PC-3 (cell line): ENCODE data around the gene CERS6. TPM values are rescaled to one million over a fixed set of nuclear protein-coding genes. Genes with fewer than 3 reads are reported as not detected.

Source experiments
- ATAC-seq: fragments of 200-7000 bp; cut with Tn5 transposase; 2 replicates; pipeline ENCODE4 v1.9.1; 2020; ENCODE audit warnings: mild to moderate bottlenecking, moderate library complexity
- BruUV-seq: library from RNA; stranded (reverse); fragments of 400-500 nt; replicated peaks from 2 replicates; lab custom pipeline; 2021; lab: Mats Ljungman, UMichigan
- CTCF ChIA-PET: fragments of 300-600 bp; sonication (Branson Sonifier 250); formaldehyde crosslinking; loops from one replicate; lab custom pipeline; 2022; ENCODE audit warnings: antibody characterized with exemption; lab: Charles Lee
- POLR2A ChIA-PET: fragments of 300-600 bp; sonication (Branson Sonifier 250); formaldehyde crosslinking; loops from one replicate; lab custom pipeline; 2022; ENCODE audit warnings: antibody characterized with exemption; ENCODE audit not compliant: unreplicated experiment; lab: Charles Lee
- DNase-seq: peaks from one replicate; pipeline ENCODE4 v3.0.0-alpha.2; 2015
- H2AFZ ChIP-seq: fragments of 300-600 bp; sonication (generic); 2 replicates; pipeline ENCODE4 v1.6.0; 2016; ENCODE audit warnings: antibody characterized with exemption, low read length
- H3F3A ChIP-seq: fragments of 300-600 bp; sonication (generic); one replicate; pipeline ENCODE4 v1.6.0; 2017; ENCODE audit warnings: antibody characterized with exemption, low read length, control low read depth, mild to moderate bottlenecking; ENCODE audit not compliant: unreplicated experiment
- H3K27ac ChIP-seq: fragments of 300-600 bp; sonication (generic); 2 replicates; pipeline ENCODE4 v1.5.1; 2016; ENCODE audit warnings: mild to moderate bottlenecking, low read length
- H3K27me3 ChIP-seq: fragments of 300-600 bp; sonication (generic); 2 replicates; pipeline ENCODE4 v1.6.1; 2016; ENCODE audit warnings: low read length, mixed read lengths
- H3K36me3 ChIP-seq: fragments of 300-600 bp; sonication (generic); 2 replicates; pipeline ENCODE4 v1.6.1; 2016; ENCODE audit warnings: low read depth, mixed run types, low read length, mixed read lengths
- H3K4me1 ChIP-seq: fragments of 300-600 bp; sonication (generic); 2 replicates; pipeline ENCODE4 v1.5.1; 2016; ENCODE audit warnings: low read length; ENCODE audit not compliant: insufficient read depth
- H3K4me2 ChIP-seq: fragments of 300-600 bp; sonication (generic); 2 replicates; pipeline ENCODE4 v1.6.0; 2016; ENCODE audit warnings: low read length
- H3K4me3 ChIP-seq: fragments of 300-600 bp; sonication (generic); 2 replicates; pipeline ENCODE4 v1.5.1; 2016; ENCODE audit warnings: mild to moderate bottlenecking, low read length, mixed read lengths
- H3K79me2 ChIP-seq: fragments of 300-600 bp; sonication (generic); 2 replicates; pipeline ENCODE4 v1.6.1; 2017; ENCODE audit warnings: low read length, mixed read lengths
- H3K9ac ChIP-seq: fragments of 300-600 bp; sonication (generic); 2 replicates; pipeline ENCODE4 v1.6.0; 2016; ENCODE audit warnings: mild to moderate bottlenecking, low read length
- H3K9me2 ChIP-seq: fragments of 300-600 bp; sonication (generic); replicated peaks from 2 replicates; pipeline ENCODE4 v1.6.1; 2016; ENCODE audit warnings: mixed run types, low read length, mixed read lengths
- H3K9me3 ChIP-seq: fragments of 300-600 bp; sonication (generic); 2 replicates; pipeline ENCODE4 v1.6.1; 2016; ENCODE audit warnings: low read length, mixed read lengths
- H4K20me1 ChIP-seq: fragments of 300-600 bp; sonication (generic); 2 replicates; pipeline ENCODE4 v1.6.1; 2016; ENCODE audit warnings: low read length, mixed read lengths
- CTCF ChIP-seq: fragments of 300-600 bp; sonication (generic); conservative IDR thresholded peaks from 2 replicates; pipeline ENCODE4 v1.5.1; 2017; ENCODE audit warnings: antibody characterized with exemption, low read depth, mild to moderate bottlenecking, low read length
- EZH2 ChIP-seq: fragments of 300-600 bp; sonication (generic); IDR thresholded peaks from one replicate; pipeline ENCODE4 v1.6.1; 2017; ENCODE audit warnings: antibody characterized with exemption, mild to moderate bottlenecking, low read length; ENCODE audit not compliant: unreplicated experiment
- EZH2phosphoT487 ChIP-seq: fragments of 300-600 bp; sonication (generic); IDR thresholded peaks from 2 replicates; pipeline ENCODE4 v1.6.1; 2018; ENCODE audit warnings: mild to moderate bottlenecking, antibody characterized with exemption, low read length, borderline replicate concordance
- intact Hi-C: fragments of 100-400 bp; cut with micrococcal nuclease; formaldehyde crosslinking; loops from 2 replicates; pipeline ENCODE4 v1.9.0; 2023
- total RNA-seq: library from RNA; depleted of rRNA; stranded (reverse); fragments of >200 nt; gene quantifications from 2 replicates; pipeline ENCODE4 v1.2.3, GENCODE V29; 2014

Gene CERS6
- total RNA-seq, 1 experiment from 2014 or later, result 24.2 TPM

GRCh38 chr2:168441214-168441872 lies 14.7 kb upstream of the CERS6 start:
- DNase-seq (no peak), ATAC-seq (no peak)
- no peaks in the 10 kb centered on the region for H3K36me3 ChIP-seq
- POLR2A ChIA-PET, result no interaction called here
- H3K4me2 ChIP-seq, result no peak overlapping the region
- no peaks in the 10 kb centered on the region for H3K27me3 ChIP-seq
- H3F3A ChIP-seq, result no peaks in the 10 kb centered on the region
- intact Hi-C loops, result no loop called here
- no peaks in the 10 kb centered on the region for H3K9me2 ChIP-seq
- no peak overlapping the region for H3K4me3 ChIP-seq
- H3K9me3 ChIP-seq, result no peaks in the 10 kb centered on the region
- H3K79me2 ChIP-seq, result no peaks in the 10 kb centered on the region
- H3K9ac ChIP-seq, result no peak overlapping the region
- TF ChIP-seq EZH2phosphoT487 (no peak), CTCF (no peak), EZH2 (no peak)
- BruUV-seq, result no TSS peak
- CTCF ChIA-PET, result no interaction called here
- H3K27ac ChIP-seq, result no peak overlapping the region
- H3K4me1 ChIP-seq, result no peaks in the 10 kb centered on the region
- H2AFZ ChIP-seq, result no peak overlapping the region
- H4K20me1 ChIP-seq, result no peaks in the 10 kb centered on the region

- H3K4me1 ChIP-seq, result no peaks in the 10 kb centered on the region
- no peaks in the 10 kb centered on the region for H3K36me3 ChIP-seq
- H3K27ac ChIP-seq, result no peak overlapping the region
- no TSS peak for BruUV-seq
- H3F3A ChIP-seq, result no peaks in the 10 kb centered on the region
- POLR2A ChIA-PET, result interaction anchor here (0.7 kb wide), 1 partner anchor 20 kb away, joined by 4 read pairs; no protein-coding TSS in a partner anchor
- H3K27me3 ChIP-seq, result no peaks in the 10 kb centered on the region
- H2AFZ ChIP-seq, result no peak overlapping the region
- intact Hi-C loops, result no loop called here
- no peak overlapping the region for H3K4me3 ChIP-seq
- H4K20me1 ChIP-seq, result no peaks in the 10 kb centered on the region
- H3K9ac ChIP-seq, result no peak overlapping the region
- no peaks in the 10 kb centered on the region for H3K9me2 ChIP-seq
- H3K9me3 ChIP-seq, result no peaks in the 10 kb centered on the region
- no peaks in the 10 kb centered on the region for H3K79me2 ChIP-seq
- CTCF ChIA-PET, result no interaction called here
- ATAC-seq (peak; percentile 37; the same call in 1 of the 2 replicates), DNase-seq (peak; percentile 17)
- H3K4me2 ChIP-seq, result no peak overlapping the region
- TF ChIP-seq CTCF (peak; percentile 34), EZH2phosphoT487 (no peak), EZH2 (no peak)
These were observed 12.3 kb upstream of the CERS6 start for GRCh38 chr2:168443818-168444217.

GRCh38 chr2:168445960-168446359 lies 10.1 kb upstream of the CERS6 start:
- Histone ChIP-seq H3K4me3 (no peak overlapping the region), H2AFZ (no peak overlapping the region), H3K36me3 (no peaks in the 10 kb centered on the region), H3K9ac (no peak overlapping the region), H3K27ac (no peak overlapping the region), H3K79me2 (no peaks in the 10 kb centered on the region), H3K4me2 (no peak overlapping the region), H3K9me3 (no peaks in the 10 kb centered on the region), H4K20me1 (no peaks in the 10 kb centered on the region), H3K9me2 (no peaks in the 10 kb centered on the region), H3F3A (no peaks in the 10 kb centered on the region), H3K4me1 (no peaks in the 10 kb centered on the region), H3K27me3 (no peaks in the 10 kb centered on the region)
- BruUV-seq, result no TSS peak
- ATAC-seq (no peak), DNase-seq (no peak)
- ChIA-PET CTCF (no interaction called here), POLR2A (no interaction called here)
- no peak for TF ChIP-seq EZH2
- intact Hi-C loops, result no loop called here
